H1 (cell line): ENCODE results near the gene RAPGEF5. TPM values are rescaled to one million over a fixed set of nuclear protein-coding genes. Genes with fewer than 3 reads are reported as not detected.

ENCODE experiments used
- CTCF ChIA-PET: fragments of 300-600 bp; sonication (Branson Sonifier 250); formaldehyde crosslinking; loops from one replicate; lab custom pipeline; 2021; ENCODE audit not compliant: partially characterized antibody; lab: Charles Lee
- POLR2A ChIA-PET: fragments of 300-600 bp; sonication (Branson Sonifier 250); formaldehyde crosslinking; loops from one replicate; lab custom pipeline; 2021; ENCODE audit warnings: inconsistent platforms; ENCODE audit not compliant: partially characterized antibody; lab: Charles Lee
- DNase-seq, 2 experiments: peaks; one replicate each; pipeline versions ENCODE4 v3.0.0 to v3.0.0-alpha.2; 2010 to 2022; ENCODE audit warnings: low spot score in 2 of 2, low read depth in 1 of 2, mixed read lengths in 1 of 2
- FAIRE-seq: peaks from 2 replicates; lab custom pipeline; 2011; peaks lifted over from hg19 to GRCh38; lab: Jason Lieb, UNC
- H2AFZ ChIP-seq: 2 replicates; pipeline ENCODE4 v1.8.1; 2012; ENCODE audit warnings: low read length, inconsistent platforms
- H2AK5ac ChIP-seq: 2 replicates; pipeline ENCODE4 v1.6.1; 2013; ENCODE audit warnings: low read depth, low read length
- H2BK120ac ChIP-seq: replicated peaks from 2 replicates; pipeline ENCODE3; 2013; ENCODE audit warnings: low read depth, low read length, inconsistent platforms
- H2BK12ac ChIP-seq: 2 replicates; pipeline ENCODE4 v1.6.1; 2013; ENCODE audit warnings: low read depth, low read length
- H2BK15ac ChIP-seq: 2 replicates; pipeline ENCODE4 v1.6.1; 2013; ENCODE audit warnings: low read length
- H2BK20ac ChIP-seq: 2 replicates; pipeline ENCODE4 v1.6.1; 2013; ENCODE audit warnings: low read length
- H2BK5ac ChIP-seq: 2 replicates; pipeline ENCODE4 v1.6.1; 2013; ENCODE audit warnings: low read depth, low read length
- H3K14ac ChIP-seq: 2 replicates; pipeline ENCODE4 v1.6.1; 2013; ENCODE audit warnings: inconsistent platforms; ENCODE audit not compliant: insufficient read length
- H3K18ac ChIP-seq: 2 replicates; pipeline ENCODE4 v1.6.1; 2013; ENCODE audit warnings: low read length; ENCODE audit errors: extremely low read depth
- H3K23ac ChIP-seq: 2 replicates; pipeline ENCODE4 v1.6.1; 2013; ENCODE audit warnings: inconsistent platforms; ENCODE audit not compliant: insufficient read length
- H3K23me2 ChIP-seq: 2 replicates; pipeline ENCODE4 v1.6.1; 2013; ENCODE audit warnings: low read depth, low read length
- H3K27ac ChIP-seq: 2 replicates; pipeline ENCODE4 v1.6.1; 2011; ENCODE audit warnings: low read depth, low read length, inconsistent platforms
- H3K27me3 ChIP-seq, 4 experiments: replicated peaks in 1 of 4; 1 replicate in 1 of 4; 2 replicates in 3 of 4; pipeline versions ENCODE4 v1.6.1 to v1.8.1; 2011 to 2013; ENCODE audit warnings: low read length in 3 of 4, mild to moderate bottlenecking in 3 of 4, inconsistent platforms in 2 of 4, mixed read lengths in 2 of 4, moderate library complexity in 1 of 4; ENCODE audit not compliant: control insufficient read depth in 3 of 4, insufficient read depth in 3 of 4; ENCODE audit errors: extremely low read depth in 1 of 4
- H3K36me3 ChIP-seq, 4 experiments: 2 replicates each; pipeline versions ENCODE4 v1.6.1 to v1.8.1; 2011 to 2013; ENCODE audit warnings: mild to moderate bottlenecking in 4 of 4, low read length in 3 of 4, moderate library complexity in 2 of 4, control low read depth in 1 of 4, inconsistent platforms in 1 of 4; ENCODE audit not compliant: insufficient read depth in 4 of 4, control insufficient read depth in 2 of 4
- H3K4ac ChIP-seq: replicated peaks from 2 replicates; pipeline ENCODE3; 2013; ENCODE audit warnings: low read length, low read depth, mixed read lengths, inconsistent platforms; ENCODE audit not compliant: insufficient read length
- H3K4me1 ChIP-seq, 4 experiments: replicated peaks in 1 of 4; 1 replicate in 1 of 4; 2 replicates in 3 of 4; pipeline versions ENCODE4 v1.6.1 to v1.8.1; 2011 to 2013; ENCODE audit warnings: low read length in 3 of 4, inconsistent platforms in 2 of 4, mixed read lengths in 1 of 4; ENCODE audit not compliant: insufficient read depth in 4 of 4, control insufficient read depth in 3 of 4
- H3K4me2 ChIP-seq, 2 experiments: 2 replicates each; pipeline versions ENCODE4 v1.6.1 to v1.8.1; 2011 to 2013; ENCODE audit warnings: low read depth in 2 of 2, low read length in 2 of 2, control low read depth in 1 of 2, inconsistent platforms in 1 of 2, mild to moderate bottlenecking in 1 of 2; ENCODE audit not compliant: insufficient read depth in 1 of 2
- H3K4me3 ChIP-seq, 4 experiments: fragments of 200-600, 300-600 bp in 1 of 4; sonication (generic), shearing (Covaris generic), sonication (Bioruptor Twin) in 1 of 4; 2 replicates each; pipeline versions ENCODE4 v1.5.1 to v1.8.1; 2011 to 2016; ENCODE audit warnings: low read length in 4 of 4, low read depth in 3 of 4, control low read depth in 2 of 4, inconsistent platforms in 2 of 4, mild to moderate bottlenecking in 2 of 4, mixed read lengths in 1 of 4, moderate library complexity in 1 of 4; ENCODE audit not compliant: insufficient read depth in 2 of 4; ENCODE audit errors: extremely low read depth in 1 of 4
- H3K56ac ChIP-seq: replicated peaks from 2 replicates; pipeline ENCODE3; 2013; ENCODE audit warnings: low read depth, mild to moderate bottlenecking, mixed read lengths, low read length, inconsistent platforms; ENCODE audit not compliant: insufficient read length
- H3K79me1 ChIP-seq: 2 replicates; pipeline ENCODE4 v1.6.1; 2013; ENCODE audit warnings: low read depth, low read length, control low read depth
- H3K79me2 ChIP-seq, 2 experiments: 2 replicates each; pipeline versions ENCODE4 v1.6.1 to v1.8.1; 2012 to 2013; ENCODE audit warnings: low read length in 2 of 2, mild to moderate bottlenecking in 2 of 2, inconsistent platforms in 1 of 2; ENCODE audit not compliant: insufficient read depth in 2 of 2, control insufficient read depth in 1 of 2
- H3K9ac ChIP-seq, 4 experiments: replicated peaks in 1 of 4; 1 replicate in 1 of 4; 2 replicates in 3 of 4; pipeline versions ENCODE4 v1.6.1 to v1.8.1; 2011 to 2013; ENCODE audit warnings: low read depth in 3 of 4, low read length in 3 of 4, control low read depth in 2 of 4, mild to moderate bottlenecking in 2 of 4, moderate library complexity in 2 of 4, inconsistent platforms in 1 of 4; ENCODE audit errors: extremely low read depth in 1 of 4
- H3K9me3 ChIP-seq, 2 experiments: 2 replicates each; pipeline versions ENCODE4 v1.6.1 to v1.8.1; 2012 to 2013; ENCODE audit warnings: mild to moderate bottlenecking in 2 of 2, moderate library complexity in 2 of 2, control low read depth in 1 of 2, inconsistent platforms in 1 of 2, low read depth in 1 of 2, low read length in 1 of 2, mixed read lengths in 1 of 2; ENCODE audit not compliant: insufficient read depth in 2 of 2
- H4K20me1 ChIP-seq, 2 experiments: replicated peaks in 1 of 2; 2 replicates each; pipeline versions ENCODE3 to v1.8.1; 2011 to 2013; ENCODE audit warnings: inconsistent platforms in 2 of 2, low read length in 2 of 2, mild to moderate bottlenecking in 1 of 2; ENCODE audit not compliant: insufficient read depth in 2 of 2, control insufficient read depth in 1 of 2
- H4K5ac ChIP-seq: 2 replicates; pipeline ENCODE4 v1.6.1; 2013; ENCODE audit warnings: low read length, low read depth, mixed read lengths, inconsistent platforms; ENCODE audit not compliant: insufficient read length
- H4K8ac ChIP-seq: 2 replicates; pipeline ENCODE4 v1.8.0; 2013; ENCODE audit warnings: mild to moderate bottlenecking, moderate library complexity, low read length, inconsistent platforms; ENCODE audit not compliant: insufficient read depth; ENCODE audit errors: extremely low read depth
- H4K91ac ChIP-seq: replicated peaks from 2 replicates; pipeline ENCODE3; 2013; ENCODE audit warnings: low read length, mixed read lengths, inconsistent platforms; ENCODE audit not compliant: insufficient read length
- CBX5 ChIP-seq: fragments of 300-800, 300-1000 bp; sonication (generic); IDR thresholded peaks from 2 replicates; pipeline ENCODE4 v1.7.1; 2016; ENCODE audit warnings: antibody characterized with exemption, low read length, low read depth
- CBX8 ChIP-seq: fragments of 300-800, 300-1000 bp; sonication (generic); IDR thresholded peaks from 2 replicates; pipeline ENCODE4 v1.7.1; 2016; ENCODE audit warnings: low read depth, low read length, borderline replicate concordance
- CREB1 ChIP-seq: IDR thresholded peaks from 2 replicates; pipeline ENCODE4 v1.6.1; 2012; ENCODE audit warnings: inconsistent platforms
- EZH2 ChIP-seq: fragments of 200-600 bp; sonication (generic); IDR thresholded peaks from 2 replicates; pipeline ENCODE4 v1.7.1; 2012; ENCODE audit warnings: low read depth, mild to moderate bottlenecking, moderate library complexity, low read length, inconsistent platforms; ENCODE audit not compliant: severe bottlenecking
- GTF2F1 ChIP-seq: IDR thresholded peaks from 2 replicates; pipeline ENCODE4 v1.6.1; 2012; ENCODE audit warnings: low read depth, low read length, improper control_type of control experiment, borderline replicate concordance
- KDM4A ChIP-seq: IDR thresholded peaks from one replicate; pipeline ENCODE4 v1.7.1; 2012; ENCODE audit warnings: low read depth, mild to moderate bottlenecking, moderate library complexity, low read length, inconsistent platforms; ENCODE audit not compliant: severe bottlenecking
- MAFK ChIP-seq: IDR thresholded peaks from 2 replicates; pipeline ENCODE4 v1.6.1; 2012; ENCODE audit warnings: low read depth, mild to moderate bottlenecking, improper control_type of control experiment, low read length
- PHF8 ChIP-seq: fragments of 200-600 bp; sonication (generic); conservative IDR thresholded peaks from 2 replicates; pipeline ENCODE4 v1.7.1; 2012; ENCODE audit warnings: low read depth, mild to moderate bottlenecking, inconsistent platforms, low read length, moderate library complexity
- POLR2AphosphoS5 ChIP-seq: IDR thresholded peaks from 2 replicates; pipeline ENCODE4 v1.6.1; 2011; ENCODE audit warnings: low read depth, low read length
- RXRA ChIP-seq: IDR thresholded peaks from 2 replicates; pipeline ENCODE4 v1.6.1; 2011; ENCODE audit warnings: low read depth, mild to moderate bottlenecking, low read length, moderate library complexity; ENCODE audit not compliant: insufficient read depth
- SP4 ChIP-seq: IDR thresholded peaks from 2 replicates; pipeline ENCODE4 v1.6.1; 2012; ENCODE audit warnings: low read length, inconsistent platforms
- SUZ12 ChIP-seq: fragments of 200-600 bp; sonication (generic); IDR thresholded peaks from 2 replicates; pipeline ENCODE4 v1.6.1; 2012; ENCODE audit warnings: mild to moderate bottlenecking, inconsistent platforms, low read length, moderate library complexity, mixed read lengths
- WGBS, 2 experiments: shearing (Covaris generic) in 1 of 2; methylation state at CpG; one replicate each; pipeline versions ENCODE4 v1.1.6 to v1.1.7; 2013 to 2015; ENCODE audit warnings: low lambda C conversion rate in 2 of 2, mixed read lengths in 2 of 2, inconsistent platforms in 1 of 2, low coverage in 1 of 2, missing lambda C conversion rate in 1 of 2; ENCODE audit not compliant: insufficient replicate concordance in 2 of 2, insufficient coverage in 1 of 2, insufficient read length in 1 of 2; ENCODE audit errors: extremely low coverage in 1 of 2, missing lambda C conversion rate in 1 of 2; 5-methylcytosine and 5-hydroxymethylcytosine counted together
- polyA plus RNA-seq, 7 experiments: library from polyadenylated mRNA; depleted of rRNA in 3 of 7; stranded (reverse) in 5 of 7; unstranded in 2 of 7; fragments of >200 nt in 5 of 7; fragments of 200-250 nt in 2 of 7; gene quantifications; 1 replicate in 5 of 7; 2 replicates in 1 of 7; 4 replicates in 1 of 7; pipeline versions ENCODE4 v1.2.1 to v1.2.3, GENCODE V29; 2011 to 2013; ENCODE audit warnings: missing spikeins in 2 of 7, mixed read lengths in 2 of 7
- total RNA-seq: library from RNA; stranded (reverse); fragmentation: NEBNext Ultra II Directional; extraction: Animal tissue kit (Norgen Biotek cat#: 25700); gene quantifications from 2 replicates; pipeline ENCODE4 v1.2.1, GENCODE V29; 2021
- TF ChIP-seq, protein P1 (sequence below): IDR thresholded peaks from 2 replicates; pipeline ENCODE4 v1.6.1; 2011; ENCODE audit warnings: low read length, improper control_type of control experiment

Gene RAPGEF5
- total and polyA plus RNA-seq, 2 of the 8 experiments (the other 6 are each of a cell fraction or from before 2014, with no cell fraction given) = 4.4 to 22.9 TPM

DNA sequence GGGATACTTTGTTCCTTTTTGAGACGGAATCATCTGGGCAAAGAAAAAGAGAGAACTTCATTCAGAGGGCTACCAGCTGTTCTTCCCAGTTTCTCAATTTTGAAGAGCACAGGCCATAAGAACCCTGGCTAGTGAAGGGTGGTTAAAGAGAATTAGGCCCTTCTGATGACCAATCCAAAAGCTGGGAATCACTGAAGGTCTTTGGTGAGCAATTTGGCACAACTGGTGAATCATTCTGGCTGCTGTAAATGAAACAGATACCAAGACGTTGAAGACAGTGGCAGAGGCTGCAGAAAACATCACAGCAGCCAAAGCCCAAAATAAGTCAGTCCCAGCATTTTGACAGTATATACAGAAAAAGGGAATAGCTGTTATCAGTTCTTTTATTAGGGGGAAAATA, 5.1 kb downstream of the RAPGEF5 start:
- CTCF ChIA-PET = interaction anchor here (1.7 to 1.9 kb wide), 2 partner anchors 8 to 19 kb away, joined by 5 read pairs; no protein-coding TSS in a partner anchor
- Histone ChIP-seq H3K56ac (no peak overlapping the region), H3K18ac (no peak overlapping the region), H3K4me2 (no peak overlapping the region), H3K4me1 (peaks cover 0 to 10% (median 5%) of the 10 kb centered on the region in 4 experiments; a peak in 4 of 7 replicates), H3K36me3 (peaks cover 0 to 8% (median 2%) of the 10 kb centered on the region in 4 experiments; a peak in 2 of 8 replicates), H4K20me1 (no peaks in the 10 kb centered on the region), H3K4ac (no peak overlapping the region), H2BK12ac (no peak overlapping the region), H3K4me3 (no peak overlapping the region), H4K8ac (no peak overlapping the region), H2BK5ac (no peak overlapping the region), H3K9ac (no peak overlapping the region), H2AFZ (no peak overlapping the region), H3K79me1 (no peaks in the 10 kb centered on the region), H2AK5ac (no peak overlapping the region), H2BK20ac (no peak overlapping the region), H3K14ac (no peak overlapping the region), H3K9me3 (peaks cover 0 to 3% of the 10 kb centered on the region in 2 experiments; a peak in 1 of 4 replicates), H3K27me3 (no peaks in the 10 kb centered on the region; a peak in 1 of 7 replicates), H3K23ac (no peak overlapping the region), H2BK120ac (no peak overlapping the region), H3K27ac (no peak overlapping the region), H2BK15ac (no peak overlapping the region), H4K5ac (no peak overlapping the region), H4K91ac (no peak overlapping the region), H3K23me2 (peaks cover 5% of the 10 kb centered on the region; the same call in 1 of the 2 replicates), H3K79me2 (peaks cover 6 to 95% of the 10 kb centered on the region in 2 experiments)
- no peak for FAIRE-seq
- POLR2A ChIA-PET = interaction anchor here (1.0 kb wide), 1 partner anchor 12 kb away, joined by 3 read pairs; no protein-coding TSS in a partner anchor
- DNase-seq = no peak
- 56% methylated on average over 2 of the region's 2 CpGs; no CpG with 5 or more reads in 1 of the 2 experiments for WGBS, 2 experiments
- no peak for TF ChIP-seq PHF8
- no peak for TF ChIP-seq SP4
- no peak for TF ChIP-seq CBX8
- no peak for TF ChIP-seq MAFK
- no peak for TF ChIP-seq EZH2
- TF ChIP-seq SUZ12 = no peak
- no peak for TF ChIP-seq POLR2AphosphoS5
- TF ChIP-seq CREB1 = no peak
- no peak for TF ChIP-seq KDM4A
- no peak for TF ChIP-seq GTF2F1
- no peak for TF ChIP-seq RXRA
- TF ChIP-seq, protein P1, sequence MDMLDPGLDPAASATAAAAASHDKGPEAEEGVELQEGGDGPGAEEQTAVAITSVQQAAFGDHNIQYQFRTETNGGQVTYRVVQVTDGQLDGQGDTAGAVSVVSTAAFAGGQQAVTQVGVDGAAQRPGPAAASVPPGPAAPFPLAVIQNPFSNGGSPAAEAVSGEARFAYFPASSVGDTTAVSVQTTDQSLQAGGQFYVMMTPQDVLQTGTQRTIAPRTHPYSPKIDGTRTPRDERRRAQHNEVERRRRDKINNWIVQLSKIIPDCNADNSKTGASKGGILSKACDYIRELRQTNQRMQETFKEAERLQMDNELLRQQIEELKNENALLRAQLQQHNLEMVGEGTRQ = no peak
- no peak for TF ChIP-seq CBX5
